ENCODE measurements around the gene GTF2F1. TPM values are rescaled to one million over a fixed set of nuclear protein-coding genes. Genes with fewer than 3 reads are reported as not detected.
"Not testable (repeated sequence)": the region's sequence is repeated elsewhere in the genome, so short reads cannot be mapped to it uniquely, and the experiment has no call there.

Gene GTF2F1
- total RNA-seq, 4 donors from 2014 or later: 11.4 to 34.8 (median 22.4) TPM

DNA sequence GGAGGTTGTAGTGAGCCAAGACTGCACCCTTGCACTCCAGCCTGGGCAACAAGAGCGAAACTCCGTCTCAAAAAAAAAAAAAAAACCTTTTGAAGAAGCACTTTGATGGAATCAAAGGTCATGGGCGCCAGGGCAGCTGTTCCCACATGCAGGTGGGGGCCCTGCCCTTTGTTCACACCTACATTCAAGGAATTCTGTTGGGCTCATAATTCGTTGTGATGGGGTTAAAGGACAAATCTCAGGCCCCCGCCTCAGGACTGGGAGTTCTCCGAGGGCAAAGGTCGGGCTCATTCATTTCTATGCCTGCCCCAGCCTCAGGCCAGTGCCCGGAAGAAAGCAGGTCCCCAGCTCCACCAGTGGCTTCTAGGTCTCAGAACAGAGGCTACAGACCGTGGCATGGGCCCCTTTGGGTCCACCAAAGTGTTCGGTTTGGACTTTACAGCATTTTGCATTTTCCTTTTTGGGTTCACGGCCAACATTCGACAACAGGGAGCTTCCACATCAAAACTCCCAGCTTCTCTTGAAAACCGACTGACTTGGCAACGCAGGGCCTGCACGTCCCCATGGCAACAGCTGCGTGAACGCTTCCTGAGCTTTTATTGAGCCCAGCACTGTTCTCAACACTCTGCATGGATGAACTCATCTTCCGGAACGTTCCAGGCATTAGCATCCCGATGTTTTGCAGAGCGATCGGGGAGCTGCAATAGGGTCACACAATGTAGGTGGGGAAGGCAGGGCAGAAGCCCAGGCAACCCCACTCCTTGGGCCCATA is 10.1 kb upstream of the GTF2F1 start:
- in situ Hi-C loops (cut with MboI; ENCODE audit: low sequenced_read_pairs in 4 of 4) (no loop called here), intact Hi-C loops (cut with DNase I; ENCODE audit: low total_unique reads) (no loop called here)
- TF ChIP-seq, protein P1, sequence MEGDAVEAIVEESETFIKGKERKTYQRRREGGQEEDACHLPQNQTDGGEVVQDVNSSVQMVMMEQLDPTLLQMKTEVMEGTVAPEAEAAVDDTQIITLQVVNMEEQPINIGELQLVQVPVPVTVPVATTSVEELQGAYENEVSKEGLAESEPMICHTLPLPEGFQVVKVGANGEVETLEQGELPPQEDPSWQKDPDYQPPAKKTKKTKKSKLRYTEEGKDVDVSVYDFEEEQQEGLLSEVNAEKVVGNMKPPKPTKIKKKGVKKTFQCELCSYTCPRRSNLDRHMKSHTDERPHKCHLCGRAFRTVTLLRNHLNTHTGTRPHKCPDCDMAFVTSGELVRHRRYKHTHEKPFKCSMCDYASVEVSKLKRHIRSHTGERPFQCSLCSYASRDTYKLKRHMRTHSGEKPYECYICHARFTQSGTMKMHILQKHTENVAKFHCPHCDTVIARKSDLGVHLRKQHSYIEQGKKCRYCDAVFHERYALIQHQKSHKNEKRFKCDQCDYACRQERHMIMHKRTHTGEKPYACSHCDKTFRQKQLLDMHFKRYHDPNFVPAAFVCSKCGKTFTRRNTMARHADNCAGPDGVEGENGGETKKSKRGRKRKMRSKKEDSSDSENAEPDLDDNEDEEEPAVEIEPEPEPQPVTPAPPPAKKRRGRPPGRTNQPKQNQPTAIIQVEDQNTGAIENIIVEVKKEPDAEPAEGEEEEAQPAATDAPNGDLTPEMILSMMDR (IDR thresholded peaks at IDR 0.05 in 4 of 5, conservative IDR thresholded peaks at IDR 0.05 in 1 of 5): no peak
- TF ChIP-seq POLR2A (IDR thresholded peaks at IDR 0.05): no peak
- Histone ChIP-seq H3K27me3 (no peaks in the 10 kb centered on the region), H3K4me3 (no peak overlapping the region), H3K9me3 (no peaks in the 10 kb centered on the region), H3K4me1 (no peaks in the 10 kb centered on the region), H3K27ac (no peak overlapping the region), H3K36me3 (no peaks in the 10 kb centered on the region)
- ATAC-seq (no peak), DNase-seq (no peak)

DNA sequence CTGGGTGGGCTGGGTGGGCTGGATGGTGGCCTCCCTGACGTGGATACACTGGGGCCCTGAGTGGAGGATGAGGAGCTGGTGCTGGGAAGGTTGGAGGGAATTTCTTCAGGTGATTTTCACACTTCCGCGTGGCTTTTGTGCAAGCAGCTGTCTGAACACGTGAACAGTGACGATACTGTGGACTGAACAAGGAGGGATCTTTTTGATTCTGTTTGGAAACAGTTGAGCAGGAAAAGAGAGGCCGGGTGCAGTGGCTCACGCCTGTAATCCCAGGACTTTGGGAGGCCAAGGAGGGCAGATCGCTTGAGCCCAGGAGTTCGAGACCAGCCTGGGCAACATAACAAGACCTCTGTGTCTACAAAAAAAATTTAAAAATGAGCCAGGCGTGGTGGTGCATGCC is 9.1 kb upstream of the GTF2F1 start:
- in situ Hi-C loops (cut with MboI; ENCODE audit: low sequenced_read_pairs in 4 of 4) (no loop called here), intact Hi-C loops (cut with DNase I; ENCODE audit: low total_unique reads) (no loop called here)
- Histone ChIP-seq H3K9me3 (no peaks in the 10 kb centered on the region), H3K4me3 (no peak overlapping the region), H3K4me1 (no peaks in the 10 kb centered on the region), H3K36me3 (no peaks in the 10 kb centered on the region), H3K27ac (no peak overlapping the region), H3K27me3 (no peaks in the 10 kb centered on the region)
- ATAC-seq: no peak
- no peak for DNase-seq
- no peak for TF ChIP-seq POLR2A (IDR thresholded peaks at IDR 0.05)
- TF ChIP-seq, protein P1 (IDR thresholded peaks at IDR 0.05 in 4 of 5, conservative IDR thresholded peaks at IDR 0.05 in 1 of 5): no peak

DNA sequence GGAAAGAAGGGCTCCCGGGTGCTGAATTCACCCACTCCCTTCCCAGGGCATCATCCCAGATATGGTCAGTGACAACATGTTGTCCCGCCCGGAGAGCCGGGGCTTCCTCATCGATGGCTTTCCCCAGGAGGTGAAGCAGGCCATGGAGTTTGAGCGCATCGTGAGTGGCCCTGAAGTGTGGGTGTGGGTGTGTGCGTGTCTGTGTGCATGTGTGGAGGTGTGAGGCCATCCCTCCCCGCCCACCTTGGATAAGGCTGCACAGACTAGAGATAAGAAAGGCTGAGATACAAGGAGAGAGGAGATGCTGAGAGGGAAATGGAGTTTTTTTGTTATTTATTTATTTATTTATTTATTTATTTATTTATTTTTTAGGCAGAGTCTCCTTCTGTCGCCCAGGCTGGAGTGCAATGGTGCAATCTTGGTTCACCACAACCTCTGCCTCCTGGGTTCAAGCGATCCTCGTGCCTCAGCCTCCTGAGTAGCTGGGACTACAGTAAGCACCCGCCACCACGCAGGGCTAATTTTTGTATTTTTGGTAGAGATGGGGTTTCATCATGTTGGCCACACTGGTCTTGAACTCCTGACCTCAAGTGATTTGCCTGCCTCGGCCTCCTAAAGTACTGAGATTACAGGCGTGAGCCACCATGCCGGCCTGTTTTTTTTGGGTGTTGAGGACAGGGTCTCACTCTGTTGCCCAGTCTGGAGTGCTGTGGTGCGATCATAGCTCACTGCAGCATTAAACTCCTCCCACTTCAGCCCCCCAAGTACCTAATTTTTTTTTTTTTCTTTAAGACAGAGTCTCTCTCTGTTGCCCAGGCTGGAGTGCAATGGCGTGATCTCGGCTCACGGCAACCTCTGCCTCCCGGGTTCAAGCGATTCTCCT is 7.3 kb upstream of the GTF2F1 start:
- H3K4me3 ChIP-seq; H3K27me3 ChIP-seq; H3K9me3 ChIP-seq; ATAC-seq; H3K4me1 ChIP-seq; DNase-seq; intact Hi-C loops (cut with DNase I; ENCODE audit: low total_unique reads); H3K36me3 ChIP-seq; in situ Hi-C loops (cut with MboI; ENCODE audit: low sequenced_read_pairs in 4 of 4); H3K27ac ChIP-seq: not testable (repeated sequence)

DNA sequence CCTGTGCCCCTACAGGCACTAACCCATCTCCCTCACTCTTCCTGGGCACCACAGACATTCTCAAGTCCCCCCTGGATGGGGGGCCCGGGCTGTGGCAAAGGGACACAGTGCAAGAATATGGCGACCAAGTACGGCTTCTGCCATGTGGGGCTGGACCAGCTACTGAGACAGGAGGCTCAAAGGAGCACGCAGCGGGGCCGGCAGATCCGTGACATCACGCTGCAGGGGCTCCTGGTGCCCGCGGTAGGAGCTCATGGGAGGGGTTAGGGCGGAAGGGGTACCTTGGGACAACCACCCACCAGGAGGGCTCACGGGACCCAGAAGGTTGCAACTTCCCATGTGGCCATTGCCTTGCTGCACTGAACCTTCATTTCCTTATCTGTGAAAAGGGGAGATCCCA is 3.3 kb upstream of the GTF2F1 start:
- intact Hi-C loops (cut with DNase I; ENCODE audit: low total_unique reads) (no loop called here), in situ Hi-C loops (cut with MboI; ENCODE audit: low sequenced_read_pairs in 4 of 4) (loop anchor here in 1 of 4 donors (25.0 kb wide), 1 partner anchor 341 kb away; the partner anchor contains the start of genes GPR108 and TRIP10)
- ATAC-seq: no peak
- Histone ChIP-seq H3K36me3 (no peaks in the 10 kb centered on the region), H3K27me3 (no peaks in the 10 kb centered on the region), H3K27ac (no peak overlapping the region), H3K9me3 (no peaks in the 10 kb centered on the region), H3K4me3 (no peak overlapping the region), H3K4me1 (peaks cover 6 to 15% of the 10 kb centered on the region in 2 donors)
- TF ChIP-seq, protein P1 (IDR thresholded peaks at IDR 0.05 in 4 of 5, conservative IDR thresholded peaks at IDR 0.05 in 1 of 5): no peak
- TF ChIP-seq POLR2A (IDR thresholded peaks at IDR 0.05): no peak
- no peak for DNase-seq

DNA sequence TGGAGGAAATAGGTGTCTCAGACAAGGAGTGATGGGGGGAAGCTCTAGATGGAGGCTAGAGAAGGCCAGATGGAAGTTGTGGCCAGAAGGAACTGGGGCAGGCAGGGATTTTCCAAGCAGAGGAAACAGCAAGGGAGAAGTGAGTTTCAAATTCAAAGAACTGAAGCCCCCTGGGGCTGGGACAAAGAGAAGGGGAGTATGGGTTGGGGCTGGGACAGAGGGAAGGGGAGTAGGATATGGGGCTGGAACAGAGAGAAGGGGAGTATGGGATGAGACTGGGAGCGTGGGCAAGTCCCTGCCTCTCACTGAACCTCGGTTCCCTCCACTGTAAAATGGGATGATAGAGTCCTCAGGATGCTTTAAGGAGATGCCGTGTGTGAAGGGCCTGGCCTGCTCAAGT is 1.9 kb upstream of the GTF2F1 start:
- Histone ChIP-seq H3K9me3 (no peaks in the 10 kb centered on the region), H3K4me3 (no peak overlapping the region), H3K27me3 (no peaks in the 10 kb centered on the region), H3K4me1 (peaks cover 6 to 15% of the 10 kb centered on the region in 2 donors), H3K27ac (no peak overlapping the region), H3K36me3 (peaks cover 0 to 3% of the 10 kb centered on the region in 2 donors)
- DNase-seq (no peak), ATAC-seq (no peak)
- no peak for TF ChIP-seq POLR2A (IDR thresholded peaks at IDR 0.05)
- TF ChIP-seq, protein P1 (IDR thresholded peaks at IDR 0.05 in 4 of 5, conservative IDR thresholded peaks at IDR 0.05 in 1 of 5): no peak
- in situ Hi-C loops (cut with MboI; ENCODE audit: low sequenced_read_pairs in 4 of 4) (loop anchor here in 1 of 4 donors (25.0 kb wide), 1 partner anchor 342 kb away; the partner anchor contains the start of genes GPR108 and TRIP10), intact Hi-C loops (cut with DNase I; ENCODE audit: low total_unique reads) (no loop called here)

Data from gastrocnemius medialis (tissue), 4 donors.